ENCODE data around the gene PPP6R1. TPM values are rescaled to one million over a fixed set of nuclear protein-coding genes. Genes with fewer than 3 reads are reported as not detected.

PPP6R1 gene
- polyA plus RNA-seq, 2 donors, result 29.8 to 30.6 TPM

DNA sequence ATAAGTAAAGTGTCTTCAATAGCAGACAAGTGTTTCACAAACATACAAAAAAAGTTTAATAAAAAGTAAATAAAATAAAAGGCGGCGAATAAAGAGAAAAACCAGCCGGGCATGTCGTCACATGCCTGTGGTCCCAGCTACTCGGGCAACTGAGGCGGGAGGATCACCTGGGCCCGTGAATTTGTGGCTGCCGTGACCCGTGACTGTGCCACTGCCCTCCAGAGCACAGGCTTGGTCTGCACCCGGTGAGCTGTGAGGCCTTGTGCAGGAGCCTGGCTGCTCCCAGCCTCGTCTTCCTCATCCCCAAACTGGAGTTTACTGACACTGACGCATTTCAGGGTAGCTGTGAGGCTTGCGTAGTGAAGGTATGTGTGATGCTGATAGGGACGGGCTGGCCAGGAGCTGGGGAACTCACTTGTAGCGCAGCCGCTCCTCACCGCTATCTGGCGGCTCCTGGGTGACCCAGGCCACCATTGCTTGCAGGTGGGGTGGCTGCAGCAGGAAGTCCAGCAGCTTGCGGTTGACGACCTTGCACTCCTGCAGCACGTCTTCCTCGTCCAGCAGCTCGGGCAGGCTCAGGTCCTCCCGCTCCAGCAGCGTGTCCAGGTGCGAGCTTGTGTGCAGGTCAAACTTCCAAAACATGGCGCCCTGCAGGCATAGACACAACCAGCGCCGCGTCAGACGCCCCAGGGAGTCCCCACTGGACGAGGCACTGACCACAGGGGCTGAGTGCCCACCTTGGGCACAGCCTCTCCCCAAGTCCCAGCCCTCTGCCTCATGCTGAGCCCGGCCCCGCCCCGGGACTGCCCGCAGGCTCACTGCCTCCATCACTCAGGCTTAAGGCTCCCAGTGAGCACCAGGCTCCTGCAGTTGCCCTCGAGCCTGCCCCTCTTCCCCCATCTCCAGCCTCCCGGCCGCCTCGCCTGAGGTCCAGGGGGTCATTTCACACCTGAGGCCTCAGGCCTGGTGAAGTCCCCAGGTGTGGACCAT is 12.1 kb downstream of the PPP6R1 start:
- Histone ChIP-seq H3K9me3 (ENCODE audit: control insufficient read depth in 2 of 2, insufficient read depth in 1 of 2, low read depth in 1 of 2, low read length in 1 of 2) (no peaks in the 10 kb centered on the region), H3K36me3 (ENCODE audit: control insufficient read depth in 2 of 2, insufficient read depth in 2 of 2, low read length in 1 of 2) (peaks cover 4 to 46% of the 10 kb centered on the region in 2 donors), H3K27me3 (ENCODE audit: control insufficient read depth in 1 of 2, insufficient read depth in 2 of 2, low read length in 2 of 2) (no peaks in the 10 kb centered on the region), H3K4me3 (ENCODE audit: low read depth in 1 of 2, low read length in 2 of 2) (no peak overlapping the region), H3K27ac (ENCODE audit: low read depth in 2 of 2, low read length in 1 of 2) (no peak overlapping the region), H3K4me1 (ENCODE audit: control insufficient read depth in 2 of 2, insufficient read depth in 2 of 2, low read length in 1 of 2) (peaks cover 3 to 33% of the 10 kb centered on the region in 2 donors)
- WGBS, 2 donors, result 88% methylated on average over 40 of the region's 40 CpGs

DNA sequence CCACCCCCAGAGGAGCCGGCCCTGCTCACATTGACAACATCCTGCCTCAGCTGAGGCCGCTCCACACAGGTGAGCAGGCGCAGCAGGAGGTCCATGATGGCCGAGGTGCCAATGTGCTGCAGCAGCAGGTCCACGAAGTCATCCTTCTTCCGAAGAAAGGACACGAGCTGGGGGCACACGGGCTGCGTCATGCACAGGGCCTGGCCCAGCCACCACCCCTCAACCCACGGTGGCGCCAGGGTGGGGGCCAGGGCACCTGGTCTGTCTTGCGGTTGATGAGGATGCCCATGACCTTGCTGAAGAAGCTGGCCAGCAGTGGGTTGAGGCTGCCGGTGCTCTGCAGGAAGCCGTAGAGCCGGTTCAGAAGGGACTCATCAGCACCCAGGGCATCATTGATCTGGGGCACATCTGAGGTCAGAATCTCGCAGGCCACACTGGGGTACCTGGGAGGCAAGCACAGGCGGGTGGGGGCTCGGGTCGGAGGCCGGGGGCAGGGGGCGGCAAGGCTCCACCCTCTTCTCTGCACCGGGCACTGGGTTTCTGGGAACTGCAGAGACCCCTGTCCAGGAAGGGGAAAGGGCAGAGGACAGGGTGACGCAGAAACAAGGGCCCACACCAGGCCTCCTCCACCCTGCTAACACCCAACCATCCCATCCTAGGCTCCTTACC is 13.4 kb downstream of the PPP6R1 start:
- peaks cover 4 to 55% of the 10 kb centered on the region in 2 donors for H3K36me3 ChIP-seq (ENCODE audit: control insufficient read depth in 2 of 2, insufficient read depth in 2 of 2, low read length in 1 of 2)
- WGBS, 2 donors, result 92% methylated on average over 23 of the region's 23 CpGs
- H3K27me3 ChIP-seq (ENCODE audit: control insufficient read depth in 1 of 2, insufficient read depth in 2 of 2, low read length in 2 of 2), result no peaks in the 10 kb centered on the region
- H3K4me3 ChIP-seq (ENCODE audit: low read depth in 1 of 2, low read length in 2 of 2), result no peak overlapping the region
- no peak overlapping the region for H3K27ac ChIP-seq (ENCODE audit: low read depth in 2 of 2, low read length in 1 of 2)
- no peaks in the 10 kb centered on the region for H3K9me3 ChIP-seq (ENCODE audit: control insufficient read depth in 2 of 2, insufficient read depth in 1 of 2, low read depth in 1 of 2, low read length in 1 of 2)
- peaks cover 3 to 23% of the 10 kb centered on the region in 2 donors for H3K4me1 ChIP-seq (ENCODE audit: control insufficient read depth in 2 of 2, insufficient read depth in 2 of 2, low read length in 1 of 2)

DNA sequence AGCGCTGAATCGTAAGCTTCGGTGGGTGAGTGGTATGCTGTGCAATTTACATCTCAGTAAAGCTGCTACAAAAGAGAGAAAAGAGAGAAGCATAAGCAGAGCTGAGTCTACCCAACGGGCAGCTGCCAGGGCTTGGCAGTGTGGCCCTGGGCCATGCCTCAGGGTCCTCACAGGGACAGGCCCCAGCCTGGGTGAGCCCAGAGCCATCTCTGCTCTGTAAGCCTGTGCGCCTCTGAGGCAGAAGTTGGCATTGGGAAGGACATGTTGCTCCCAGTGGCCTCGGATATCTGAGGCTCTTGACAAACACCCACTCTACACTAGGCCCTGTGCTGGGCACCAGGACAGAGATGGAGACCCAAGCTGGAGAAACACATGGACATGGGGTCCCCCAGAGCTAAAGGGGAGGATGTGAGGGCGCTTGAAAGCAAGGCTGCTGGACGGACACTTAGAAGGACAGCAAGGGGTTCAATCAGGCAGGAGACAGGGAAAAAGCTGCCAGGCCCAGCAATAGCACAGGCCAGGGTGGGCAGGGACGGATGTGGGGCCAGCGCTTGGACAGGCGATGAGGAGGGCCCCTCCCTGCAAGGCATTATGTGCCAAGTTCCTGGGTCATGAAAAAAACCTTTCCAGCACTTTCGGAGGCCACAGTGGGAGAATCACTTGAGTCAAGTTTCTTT is 14.7 kb downstream of the PPP6R1 start:
- Histone ChIP-seq H3K27me3 (ENCODE audit: control insufficient read depth in 1 of 2, insufficient read depth in 2 of 2, low read length in 2 of 2) (no peaks in the 10 kb centered on the region), H3K4me1 (ENCODE audit: control insufficient read depth in 2 of 2, insufficient read depth in 2 of 2, low read length in 1 of 2) (peaks cover 0 to 17% of the 10 kb centered on the region in 2 donors), H3K4me3 (ENCODE audit: low read depth in 1 of 2, low read length in 2 of 2) (no peak overlapping the region), H3K9me3 (ENCODE audit: control insufficient read depth in 2 of 2, insufficient read depth in 1 of 2, low read depth in 1 of 2, low read length in 1 of 2) (no peaks in the 10 kb centered on the region), H3K36me3 (ENCODE audit: control insufficient read depth in 2 of 2, insufficient read depth in 2 of 2, low read length in 1 of 2) (peaks cover 4 to 63% of the 10 kb centered on the region in 2 donors), H3K27ac (ENCODE audit: low read depth in 2 of 2, low read length in 1 of 2) (no peak overlapping the region)
- 89 to 90% methylated on average over 12 of the region's 12 CpGs for WGBS, 2 donors

DNA sequence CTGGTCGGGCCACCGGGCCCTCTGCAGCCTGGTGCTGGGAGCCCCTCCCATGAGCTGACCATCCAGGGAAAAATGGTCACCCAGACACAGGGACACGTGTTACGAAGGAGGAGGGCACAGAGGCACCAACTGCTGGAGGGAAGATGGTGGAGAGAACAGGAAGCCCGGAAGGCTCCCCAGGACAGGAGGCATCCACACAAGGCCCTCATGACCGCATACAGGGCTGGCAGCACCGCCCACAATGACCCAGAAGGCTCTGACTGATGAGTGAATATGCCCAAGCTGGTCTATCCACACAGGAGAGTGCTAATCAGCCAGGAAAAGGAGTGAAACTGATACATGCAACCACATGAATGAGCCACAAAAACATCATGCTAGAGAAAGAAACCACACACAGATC is 16.3 kb downstream of the PPP6R1 start:
- Histone ChIP-seq H3K9me3 (ENCODE audit: control insufficient read depth in 2 of 2, insufficient read depth in 1 of 2, low read depth in 1 of 2, low read length in 1 of 2) (peaks cover 0 to 3% of the 10 kb centered on the region in 2 donors), H3K4me3 (ENCODE audit: low read depth in 1 of 2, low read length in 2 of 2) (no peak overlapping the region), H3K4me1 (ENCODE audit: control insufficient read depth in 2 of 2, insufficient read depth in 2 of 2, low read length in 1 of 2) (peaks cover 0 to 3% of the 10 kb centered on the region in 2 donors), H3K27me3 (ENCODE audit: control insufficient read depth in 1 of 2, insufficient read depth in 2 of 2, low read length in 2 of 2) (no peaks in the 10 kb centered on the region), H3K36me3 (ENCODE audit: control insufficient read depth in 2 of 2, insufficient read depth in 2 of 2, low read length in 1 of 2) (peaks cover 12 to 70% of the 10 kb centered on the region in 2 donors), H3K27ac (ENCODE audit: low read depth in 2 of 2, low read length in 1 of 2) (no peak overlapping the region)
- 81 to 83% methylated on average over 7 of the region's 7 CpGs for WGBS, 2 donors

GRCh38 chr19:55241935-55242464 is 16.8 kb downstream of the PPP6R1 start:
- Histone ChIP-seq H3K27ac (ENCODE audit: low read depth in 2 of 2, low read length in 1 of 2) (no peak overlapping the region), H3K27me3 (ENCODE audit: control insufficient read depth in 1 of 2, insufficient read depth in 2 of 2, low read length in 2 of 2) (no peaks in the 10 kb centered on the region), H3K9me3 (ENCODE audit: control insufficient read depth in 2 of 2, insufficient read depth in 1 of 2, low read depth in 1 of 2, low read length in 1 of 2) (peaks cover 0 to 3% of the 10 kb centered on the region in 2 donors), H3K4me3 (ENCODE audit: low read depth in 1 of 2, low read length in 2 of 2) (no peak overlapping the region), H3K4me1 (ENCODE audit: control insufficient read depth in 2 of 2, insufficient read depth in 2 of 2, low read length in 1 of 2) (no peaks in the 10 kb centered on the region), H3K36me3 (ENCODE audit: control insufficient read depth in 2 of 2, insufficient read depth in 2 of 2, low read length in 1 of 2) (peaks cover 17 to 72% of the 10 kb centered on the region in 2 donors)
- WGBS, 2 donors, result 89 to 95% methylated on average over 16 of the region's 16 CpGs

- H3K9me3 ChIP-seq (ENCODE audit: control insufficient read depth in 2 of 2, insufficient read depth in 1 of 2, low read depth in 1 of 2, low read length in 1 of 2), result peaks cover 0 to 3% of the 10 kb centered on the region in 2 donors
- WGBS, 2 donors, result 94% methylated on average over 36 to 37 of the region's 37 CpGs
- H3K27me3 ChIP-seq (ENCODE audit: control insufficient read depth in 1 of 2, insufficient read depth in 2 of 2, low read length in 2 of 2), result no peaks in the 10 kb centered on the region
- H3K4me3 ChIP-seq (ENCODE audit: low read depth in 1 of 2, low read length in 2 of 2), result no peak overlapping the region
- H3K27ac ChIP-seq (ENCODE audit: low read depth in 2 of 2, low read length in 1 of 2), result no peak overlapping the region
- H3K4me1 ChIP-seq (ENCODE audit: control insufficient read depth in 2 of 2, insufficient read depth in 2 of 2, low read length in 1 of 2), result no peaks in the 10 kb centered on the region
- peaks cover 23 to 73% of the 10 kb centered on the region in 2 donors for H3K36me3 ChIP-seq (ENCODE audit: control insufficient read depth in 2 of 2, insufficient read depth in 2 of 2, low read length in 1 of 2)
These were observed 17.5 kb downstream of the PPP6R1 start for GRCh38 chr19:55241143-55241934.

DNA sequence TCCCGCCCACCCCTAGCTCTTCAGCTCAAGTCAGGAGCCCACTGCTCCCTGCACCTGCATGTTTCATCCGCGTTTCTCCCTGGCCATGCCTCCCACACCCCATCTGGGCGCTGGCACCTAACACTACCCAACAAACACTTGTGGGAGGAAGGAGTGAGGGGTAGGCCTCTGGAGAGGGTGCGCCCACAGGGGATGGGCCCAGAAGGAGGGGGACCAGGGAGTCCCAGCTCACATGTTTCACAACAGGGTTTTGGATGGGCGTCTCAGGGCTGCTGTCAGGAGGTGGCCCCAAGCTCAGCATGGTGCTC is 18.1 kb downstream of the PPP6R1 start:
- Histone ChIP-seq H3K4me1 (ENCODE audit: control insufficient read depth in 2 of 2, insufficient read depth in 2 of 2, low read length in 1 of 2) (no peaks in the 10 kb centered on the region), H3K4me3 (ENCODE audit: low read depth in 1 of 2, low read length in 2 of 2) (no peak overlapping the region), H3K27ac (ENCODE audit: low read depth in 2 of 2, low read length in 1 of 2) (no peak overlapping the region), H3K36me3 (ENCODE audit: control insufficient read depth in 2 of 2, insufficient read depth in 2 of 2, low read length in 1 of 2) (peaks cover 25 to 75% of the 10 kb centered on the region in 2 donors), H3K9me3 (ENCODE audit: control insufficient read depth in 2 of 2, insufficient read depth in 1 of 2, low read depth in 1 of 2, low read length in 1 of 2) (peaks cover 0 to 3% of the 10 kb centered on the region in 2 donors), H3K27me3 (ENCODE audit: control insufficient read depth in 1 of 2, insufficient read depth in 2 of 2, low read length in 2 of 2) (no peaks in the 10 kb centered on the region)
- 88 to 92% methylated on average over 6 of the region's 6 CpGs for WGBS, 2 donors

- no peaks in the 10 kb centered on the region for H3K27me3 ChIP-seq (ENCODE audit: control insufficient read depth in 1 of 2, insufficient read depth in 2 of 2, low read length in 2 of 2)
- 86 to 91% methylated on average over 12 of the region's 12 CpGs for WGBS, 2 donors
- no peak overlapping the region for H3K27ac ChIP-seq (ENCODE audit: low read depth in 2 of 2, low read length in 1 of 2)
- H3K9me3 ChIP-seq (ENCODE audit: control insufficient read depth in 2 of 2, insufficient read depth in 1 of 2, low read depth in 1 of 2, low read length in 1 of 2), result peaks cover 0 to 3% of the 10 kb centered on the region in 2 donors
- no peak overlapping the region for H3K4me3 ChIP-seq (ENCODE audit: low read depth in 1 of 2, low read length in 2 of 2)
- H3K4me1 ChIP-seq (ENCODE audit: control insufficient read depth in 2 of 2, insufficient read depth in 2 of 2, low read length in 1 of 2), result no peaks in the 10 kb centered on the region
- peaks cover 25 to 70% of the 10 kb centered on the region in 2 donors for H3K36me3 ChIP-seq (ENCODE audit: control insufficient read depth in 2 of 2, insufficient read depth in 2 of 2, low read length in 1 of 2)
These were observed 19.8 kb downstream of the PPP6R1 start for GRCh38 chr19:55239004-55239403.

Measured in esophagus (tissue), 2 donors.